Type B pancreatic cell (in vitro differentiated cells): ENCODE results near the gene HIVEP2. TPM values are rescaled to one million over a fixed set of nuclear protein-coding genes. Genes with fewer than 3 reads are reported as not detected.

Experiments
- DNase-seq: peaks from one replicate; pipeline ENCODE4 v3.0.0; 2021; ENCODE audit warnings: mixed read lengths; ENCODE audit not compliant: unreplicated experiment; ENCODE audit errors: extremely low spot score
- H3K27ac Mint-ChIP-seq: 2 replicates; pipeline ENCODE4 v1.8.0; 2021; ENCODE audit warnings: mild to moderate bottlenecking, mixed read lengths
- H3K27me3 Mint-ChIP-seq: 2 replicates; pipeline ENCODE4 v1.8.0; 2021; ENCODE audit warnings: mixed read lengths
- H3K36me3 Mint-ChIP-seq: 2 replicates; pipeline ENCODE4 v1.8.0; 2021; ENCODE audit warnings: mixed read lengths
- H3K4me1 Mint-ChIP-seq: one replicate; pipeline ENCODE4 v1.8.0; 2021; ENCODE audit warnings: mixed read lengths; ENCODE audit not compliant: unreplicated experiment
- H3K4me3 Mint-ChIP-seq: 2 replicates; pipeline ENCODE4 v1.8.0; 2021; ENCODE audit warnings: mild to moderate bottlenecking, mixed read lengths
- H3K9me3 Mint-ChIP-seq: 2 replicates; pipeline ENCODE4 v1.8.0; 2021; ENCODE audit warnings: mixed read lengths
- CTCF ChIP-seq: fragments of 200-600 bp; sonication (generic); conservative IDR thresholded peaks from 2 replicates; pipeline ENCODE4 v1.5.0; 2021; ENCODE audit warnings: antibody characterized with exemption, mild to moderate bottlenecking
- total RNA-seq: library from RNA; stranded (reverse); gene quantifications from 2 replicates; pipeline ENCODE4 v1.2.1, GENCODE V29; 2021; ENCODE audit warnings: low replicate concordance

The HIVEP2 gene
- total RNA-seq, 1 donor from 2014 or later: 12.3 TPM

- Mint-ChIP-seq H3K4me3 (no peak overlapping the region), H3K4me1 (peaks cover 46% of the 10 kb centered on the region), H3K9me3 (no peaks in the 10 kb centered on the region), H3K27me3 (no peaks in the 10 kb centered on the region), H3K36me3 (peaks cover 3% of the 10 kb centered on the region), H3K27ac (peak overlapping the region; percentile 95)
- DNase-seq: no peak
- no peak for TF ChIP-seq CTCF
These were observed 90.1 kb downstream of the HIVEP2 start for GRCh38 chr6:142854589-142855488.

DNA sequence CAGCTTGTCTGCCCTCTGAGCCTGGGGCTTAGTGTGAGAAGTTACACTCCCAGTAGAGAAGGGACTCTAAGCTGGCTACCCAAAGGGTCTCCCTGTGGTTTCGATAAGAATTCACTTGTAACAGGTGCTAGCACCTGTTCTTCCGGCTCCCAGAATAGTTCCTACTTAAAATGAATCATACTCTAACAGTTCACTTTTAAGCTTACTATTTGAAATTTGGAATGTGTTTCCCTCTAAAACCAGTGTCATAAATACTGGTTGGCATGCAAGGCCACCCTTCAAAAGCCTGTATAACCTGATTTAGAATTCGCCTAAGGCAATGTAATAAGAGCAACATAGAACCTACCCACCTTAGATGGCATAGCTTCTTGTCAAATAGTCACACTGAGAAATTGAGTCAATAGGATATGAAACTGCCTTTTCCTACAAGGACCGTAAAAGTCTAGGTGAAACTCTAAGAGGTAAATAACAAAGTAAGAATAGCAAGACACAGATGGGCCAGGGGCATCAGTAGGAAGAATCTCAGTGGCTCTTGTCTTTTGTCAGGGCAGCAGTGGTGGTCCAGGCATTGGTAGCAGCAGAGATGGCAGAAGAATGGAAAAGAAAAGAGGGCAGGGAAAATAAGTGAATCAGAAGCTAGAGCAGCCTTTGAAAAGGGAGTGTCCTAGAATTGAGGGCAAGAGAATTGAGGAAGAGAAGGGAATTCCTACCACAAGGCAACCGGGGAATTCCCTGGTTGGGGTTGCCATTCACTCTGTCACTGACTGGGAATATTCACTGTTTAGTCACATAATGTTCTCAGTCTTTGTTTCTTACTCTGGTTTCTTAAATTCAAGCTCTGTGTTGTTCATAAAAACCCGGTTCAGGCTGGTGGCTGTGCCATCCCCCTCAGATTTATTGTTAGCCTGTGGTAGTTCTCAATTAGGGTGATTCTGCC is 91.5 kb downstream of the HIVEP2 start:
- no peak for TF ChIP-seq CTCF
- Mint-ChIP-seq H3K27me3 (no peaks in the 10 kb centered on the region), H3K9me3 (no peaks in the 10 kb centered on the region), H3K4me1 (peaks cover 50% of the 10 kb centered on the region), H3K36me3 (peaks cover 3% of the 10 kb centered on the region), H3K27ac (peak overlapping the region; percentile 95), H3K4me3 (peak overlapping the region; percentile 57)
- DNase-seq: no peak

DNA sequence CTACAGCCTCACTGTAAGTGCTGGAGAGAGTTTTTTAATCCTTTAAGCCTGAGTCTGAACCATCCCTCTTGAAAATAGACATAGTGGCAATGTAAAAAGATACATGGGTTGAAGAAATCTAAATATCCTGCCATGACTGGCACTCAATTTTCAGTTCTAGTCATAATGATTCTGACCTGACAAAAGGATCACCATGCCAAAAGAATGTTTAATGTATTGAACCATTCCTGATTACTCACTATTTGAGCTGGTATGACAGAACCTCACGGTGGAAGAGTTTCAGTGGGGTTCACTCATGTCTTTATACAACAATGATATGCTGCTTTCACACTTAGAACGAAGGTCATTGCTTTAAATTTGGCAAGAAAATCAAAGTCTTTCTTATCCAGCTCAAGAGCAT is 93.4 kb downstream of the HIVEP2 start:
- Mint-ChIP-seq H3K27me3 (no peaks in the 10 kb centered on the region), H3K9me3 (no peaks in the 10 kb centered on the region), H3K4me3 (no peak overlapping the region), H3K36me3 (no peaks in the 10 kb centered on the region), H3K4me1 (peaks cover 50% of the 10 kb centered on the region), H3K27ac (peak overlapping the region; percentile 79)
- no peak for TF ChIP-seq CTCF
- no peak for DNase-seq

DNA sequence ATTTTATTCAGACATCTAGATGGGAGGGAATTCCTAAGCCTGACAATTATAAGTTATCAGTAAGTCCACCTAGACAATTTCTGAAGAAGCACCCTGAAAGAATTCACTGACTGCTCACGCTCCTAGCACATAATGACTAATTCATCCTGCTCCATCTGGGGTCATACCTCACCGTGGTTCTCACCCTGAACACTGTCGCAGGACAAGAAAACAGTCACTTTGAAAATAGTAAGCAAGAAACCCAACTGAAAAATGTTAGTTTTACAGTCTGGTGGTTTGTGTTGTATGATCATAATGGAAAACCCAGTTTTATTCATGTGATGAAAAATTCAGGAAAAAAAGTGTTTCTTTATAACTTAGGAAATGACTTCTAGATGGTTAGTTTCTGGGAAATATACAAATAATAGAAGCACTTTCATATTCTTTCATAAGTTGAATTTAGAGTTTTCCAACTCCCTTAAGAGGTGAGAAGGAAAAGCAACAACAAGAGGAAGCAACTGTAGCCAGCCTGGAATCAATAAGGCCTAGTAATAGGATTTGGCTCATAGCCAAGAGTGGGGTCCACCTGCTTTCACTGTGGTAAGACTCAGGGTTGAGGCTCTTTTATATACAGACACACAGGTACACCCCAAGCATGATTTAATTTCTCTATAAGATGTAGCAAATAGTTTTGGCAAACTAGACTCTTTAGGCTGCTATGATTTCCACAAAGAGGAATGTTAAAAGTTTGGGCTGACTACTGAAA is 94.1 kb downstream of the HIVEP2 start:
- no peaks in the 10 kb centered on the region for H3K36me3 Mint-ChIP-seq
- peaks cover 51% of the 10 kb centered on the region for H3K4me1 Mint-ChIP-seq
- no peak for DNase-seq
- no peak for TF ChIP-seq CTCF
- H3K27ac Mint-ChIP-seq: peak overlapping the region; percentile 79
- no peaks in the 10 kb centered on the region for H3K9me3 Mint-ChIP-seq
- no peaks in the 10 kb centered on the region for H3K27me3 Mint-ChIP-seq
- peak overlapping the region; percentile 9 for H3K4me3 Mint-ChIP-seq

- no peaks in the 10 kb centered on the region for H3K27me3 Mint-ChIP-seq
- no peak overlapping the region for H3K4me3 Mint-ChIP-seq
- no peaks in the 10 kb centered on the region for H3K36me3 Mint-ChIP-seq
- H3K4me1 Mint-ChIP-seq: peaks cover 51% of the 10 kb centered on the region
- no peak for TF ChIP-seq CTCF
- peak overlapping the region; percentile 30 for H3K27ac Mint-ChIP-seq
- DNase-seq: no peak
- H3K9me3 Mint-ChIP-seq: no peaks in the 10 kb centered on the region
These were observed 96.0 kb downstream of the HIVEP2 start for GRCh38 chr6:142848976-142849375.
